Panc1 (cell line): ENCODE data around the gene RNFT1. TPM values are rescaled to one million over a fixed set of nuclear protein-coding genes. Genes with fewer than 3 reads are reported as not detected.
"Not testable (repeated sequence)": the region's sequence is repeated elsewhere in the genome, so short reads cannot be mapped to it uniquely, and the experiment has no call there.

ENCODE experiments used
- ATAC-seq: fragments of 200-7000 bp; cut with Tn5 transposase; 2 replicates; pipeline ENCODE4 v1.9.1; 2020; ENCODE audit warnings: mild to moderate bottlenecking, moderate library complexity
- BruUV-seq: library from RNA; stranded (reverse); fragments of 400-500 nt; replicated peaks from 2 replicates; lab custom pipeline; 2021; lab: Mats Ljungman, UMichigan
- CTCF ChIA-PET: fragments of 300-600 bp; sonication (Branson Sonifier 250); formaldehyde crosslinking; loops from one replicate; lab custom pipeline; 2022; ENCODE audit warnings: antibody characterized with exemption; lab: Charles Lee
- POLR2A ChIA-PET: fragments of 300-600 bp; sonication (Branson Sonifier 250); formaldehyde crosslinking; loops from one replicate; lab custom pipeline; 2022; ENCODE audit warnings: antibody characterized with exemption; lab: Charles Lee
- DNase-seq: peaks from one replicate; pipeline ENCODE4 v3.0.0-alpha.2; 2010; ENCODE audit warnings: low read depth, low spot score
- H3K27ac ChIP-seq: 2 replicates; pipeline ENCODE4 v1.5.1; 2011; ENCODE audit warnings: mild to moderate bottlenecking, low read length, inconsistent platforms
- H3K27me3 ChIP-seq: fragments of 200-500 bp; sonication (Bioruptor generic); 2 replicates; pipeline ENCODE4 v1.6.0; 2014; ENCODE audit warnings: low read length, inconsistent platforms; ENCODE audit not compliant: control insufficient read depth, insufficient read depth
- H3K36me3 ChIP-seq: fragments of 200-500 bp; sonication (Bioruptor generic); 2 replicates; pipeline ENCODE4 v1.5.1; 2014; ENCODE audit warnings: inconsistent platforms, mild to moderate bottlenecking, low read length, moderate library complexity; ENCODE audit not compliant: control insufficient read depth, insufficient read depth
- H3K4me1 ChIP-seq: 2 replicates; pipeline ENCODE4 v1.5.1; 2011; ENCODE audit warnings: inconsistent platforms, mild to moderate bottlenecking, low read length, moderate library complexity; ENCODE audit not compliant: control insufficient read depth, insufficient read depth
- H3K4me3 ChIP-seq, 2 experiments: 2 replicates each; pipeline ENCODE4 v1.5.1; 2011 to 2012; ENCODE audit warnings: low read depth in 2 of 2, low read length in 2 of 2, mild to moderate bottlenecking in 2 of 2, inconsistent platforms in 1 of 2, moderate library complexity in 1 of 2
- H3K9me3 ChIP-seq: fragments of 200-500 bp; sonication (Bioruptor generic); 2 replicates; pipeline ENCODE4 v1.5.1; 2014; ENCODE audit warnings: low read depth, mild to moderate bottlenecking, inconsistent platforms, low read length, moderate library complexity; ENCODE audit not compliant: control insufficient read depth, insufficient read depth
- CTCF ChIP-seq: fragments of 450-650 bp; IDR thresholded peaks from 2 replicates; pipeline ENCODE4 v1.5.1; 2017; ENCODE audit warnings: mild to moderate bottlenecking
- SIN3A ChIP-seq: IDR thresholded peaks from 2 replicates; pipeline ENCODE4 v1.6.1; 2012; ENCODE audit warnings: low read depth, mild to moderate bottlenecking, low read length, moderate library complexity, borderline replicate concordance; ENCODE audit not compliant: insufficient read depth
- in situ Hi-C: cut with HindIII; loops from 2 replicates; pipeline ENCODE4 v1.10.0; 2016; ENCODE audit warnings: low sequenced_read_pairs, low pct_unique_long_range_greater_than_20kb
- intact Hi-C: fragments of 100-400 bp; cut with micrococcal nuclease; formaldehyde crosslinking; loops from one replicate; pipeline ENCODE4 v1.10.0; 2022; ENCODE audit not compliant: unreplicated experiment
- total RNA-seq: library from RNA; stranded (reverse); gene quantifications from one replicate; pipeline ENCODE4 v1.2.1, GENCODE V29; 2021; ENCODE audit not compliant: unreplicated experiment

Gene RNFT1
- total RNA-seq, 1 experiment from 2014 or later, result 11.7 TPM

- CTCF ChIA-PET, result no interaction called here
- ATAC-seq, result no peak
Observed at GRCh38 chr17:60006160-60006559, 41.6 kb upstream of the RNFT1 start.

GRCh38 chr17:60004561-60004960 lies 40.0 kb upstream of the RNFT1 start:
- CTCF ChIA-PET, H3K27me3 ChIP-seq, H3K4me1 ChIP-seq, H3K4me3 ChIP-seq, in situ Hi-C loops, POLR2A ChIA-PET, ATAC-seq, H3K36me3 ChIP-seq, BruUV-seq, intact Hi-C loops, H3K27ac ChIP-seq, DNase-seq, H3K9me3 ChIP-seq: not testable (repeated sequence)

More at GRCh38 chr17:60006160-60006559, 41.6 kb upstream of the RNFT1 start:
- Histone ChIP-seq H3K9me3 (no peaks in the 10 kb centered on the region), H3K4me3 (no peak overlapping the region), H3K4me1 (no peaks in the 10 kb centered on the region), H3K27me3 (no peaks in the 10 kb centered on the region), H3K36me3 (no peaks in the 10 kb centered on the region), H3K27ac (no peak overlapping the region)
- BruUV-seq, result no TSS peak
- POLR2A ChIA-PET, result interaction anchor here (0.6 kb wide), 1 partner anchor 341 kb away, joined by 3 read pairs; no protein-coding TSS in a partner anchor
- no peak for DNase-seq
- in situ Hi-C loops, result no loop called here
- TF ChIP-seq SIN3A (no peak), CTCF (no peak)
- intact Hi-C loops, result no loop called here

- H3K9me3 ChIP-seq, H3K36me3 ChIP-seq, POLR2A ChIA-PET, H3K4me1 ChIP-seq, H3K27ac ChIP-seq, intact Hi-C loops, DNase-seq, H3K27me3 ChIP-seq, CTCF ChIA-PET, ATAC-seq, H3K4me3 ChIP-seq, BruUV-seq, in situ Hi-C loops: not testable (repeated sequence)
Observed at GRCh38 chr17:60002405-60002804, 37.9 kb upstream of the RNFT1 start.

GRCh38 chr17:59996608-59997007 lies 32.1 kb upstream of the RNFT1 start:
- H3K27me3 ChIP-seq, ATAC-seq, H3K27ac ChIP-seq, H3K36me3 ChIP-seq, H3K4me1 ChIP-seq, BruUV-seq, H3K4me3 ChIP-seq, intact Hi-C loops, POLR2A ChIA-PET, H3K9me3 ChIP-seq, CTCF ChIA-PET, in situ Hi-C loops, DNase-seq: not testable (repeated sequence)

- BruUV-seq, in situ Hi-C loops, CTCF ChIA-PET: not testable (repeated sequence)
Observed at GRCh38 chr17:59975166-59975565, 10.6 kb upstream of the RNFT1 start.

GRCh38 chr17:59973483-59973882 lies 8.9 kb upstream of the RNFT1 start:
- H3K27me3 ChIP-seq, in situ Hi-C loops: not testable (repeated sequence)

More at GRCh38 chr17:59975166-59975565, 10.6 kb upstream of the RNFT1 start:
- DNase-seq, H3K4me3 ChIP-seq, H3K36me3 ChIP-seq, ATAC-seq, H3K27ac ChIP-seq, intact Hi-C loops, H3K27me3 ChIP-seq, POLR2A ChIA-PET, H3K4me1 ChIP-seq, H3K9me3 ChIP-seq: not testable (repeated sequence)

More at GRCh38 chr17:59973483-59973882, 8.9 kb upstream of the RNFT1 start:
- H3K9me3 ChIP-seq, DNase-seq, H3K4me1 ChIP-seq, CTCF ChIA-PET, intact Hi-C loops, BruUV-seq, POLR2A ChIA-PET, ATAC-seq, H3K4me3 ChIP-seq, H3K27ac ChIP-seq, H3K36me3 ChIP-seq: not testable (repeated sequence)
